ENCODE results near the gene PDCL2. TPM values are rescaled to one million over a fixed set of nuclear protein-coding genes. Genes with fewer than 3 reads are reported as not detected.

PDCL2 gene
- total RNA-seq, 1 experiment from 2014 or later = not detected

- no peaks in the 10 kb centered on the region for H3K27me3 ChIP-seq (replicated peaks; ENCODE audit: insufficient read depth, low read depth, low read length, poor library complexity)
- H3K36me3 ChIP-seq (ENCODE audit: insufficient read depth, low read length, poor library complexity, severe bottlenecking) = no peaks in the 10 kb centered on the region
- ChIA-PET CTCF (no interaction called here), POLR2A (ENCODE audit: low non-redundant PET) (no interaction called here)
- no peak overlapping the region for H3K4me3 ChIP-seq (ENCODE audit: low read depth, low read length, poor library complexity, severe bottlenecking)
- intact Hi-C loops (cut with micrococcal nuclease; ENCODE audit: unreplicated experiment) = no loop called here
- DNase-seq (ENCODE audit: low spot score) = no peak
- no peaks in the 10 kb centered on the region for H3K9me3 ChIP-seq (ENCODE audit: low read depth, low read length, poor library complexity, severe bottlenecking)
- BruUV-seq (replicated peaks) = no TSS peak
- no peak overlapping the region for H3K27ac ChIP-seq (ENCODE audit: low read depth, low read length, poor library complexity, severe bottlenecking)
- TF ChIP-seq EZH2 (IDR thresholded peaks at IDR 0.05; ENCODE audit: borderline replicate concordance, low read depth, low read length, poor library complexity, severe bottlenecking) (no peak), CTCF (conservative IDR thresholded peaks at IDR 0.05; ENCODE audit: low read depth, low read length) (no peak)
- H3K4me1 ChIP-seq (ENCODE audit: insufficient read depth, low read length, poor library complexity, severe bottlenecking) = no peaks in the 10 kb centered on the region
Observed at GRCh38 chr4:55571806-55572205, 20.2 kb downstream of the PDCL2 start.

- H3K27ac ChIP-seq (ENCODE audit: low read depth, low read length, poor library complexity, severe bottlenecking) = no peak overlapping the region
- H3K36me3 ChIP-seq (ENCODE audit: insufficient read depth, low read length, poor library complexity, severe bottlenecking) = no peaks in the 10 kb centered on the region
- no peak overlapping the region for H3K4me3 ChIP-seq (ENCODE audit: low read depth, low read length, poor library complexity, severe bottlenecking)
- H3K9me3 ChIP-seq (ENCODE audit: low read depth, low read length, poor library complexity, severe bottlenecking) = no peaks in the 10 kb centered on the region
- no TSS peak for BruUV-seq (replicated peaks)
- intact Hi-C loops (cut with micrococcal nuclease; ENCODE audit: unreplicated experiment) = no loop called here
- DNase-seq (ENCODE audit: low spot score) = no peak
- H3K27me3 ChIP-seq (replicated peaks; ENCODE audit: insufficient read depth, low read depth, low read length, poor library complexity) = no peaks in the 10 kb centered on the region
- POLR2A ChIA-PET (ENCODE audit: low non-redundant PET) = no interaction called here
- CTCF ChIA-PET = no interaction called here
- TF ChIP-seq CTCF (conservative IDR thresholded peaks at IDR 0.05; ENCODE audit: low read depth, low read length) = no peak
- no peak for TF ChIP-seq EZH2 (IDR thresholded peaks at IDR 0.05; ENCODE audit: borderline replicate concordance, low read depth, low read length, poor library complexity, severe bottlenecking)
- no peaks in the 10 kb centered on the region for H3K4me1 ChIP-seq (ENCODE audit: insufficient read depth, low read length, poor library complexity, severe bottlenecking)
Observed at GRCh38 chr4:55568905-55569504, 23.0 kb downstream of the PDCL2 start.

DNA sequence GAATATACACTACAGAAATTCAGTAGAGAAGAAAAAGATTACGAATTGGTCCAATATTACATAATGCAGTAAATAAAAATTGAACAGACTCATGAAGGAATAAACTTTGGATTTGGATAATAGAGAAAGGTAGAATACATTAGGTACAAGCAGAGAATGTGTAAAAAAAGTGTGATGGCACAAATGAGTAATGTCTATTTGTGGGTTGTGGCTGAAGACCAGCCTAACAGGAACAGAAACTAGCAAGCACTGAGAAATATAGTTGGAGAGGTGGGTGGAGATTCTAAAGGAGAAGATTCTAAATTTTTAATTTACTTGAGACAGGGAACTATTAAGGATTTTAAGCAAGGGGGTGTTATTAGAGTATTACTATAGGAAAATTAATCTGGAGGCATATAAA, 30.2 kb downstream of the PDCL2 start:
- DNase-seq (ENCODE audit: low spot score) = no peak
- Histone ChIP-seq H3K36me3 (ENCODE audit: insufficient read depth, low read length, poor library complexity, severe bottlenecking) (no peaks in the 10 kb centered on the region), H3K4me3 (ENCODE audit: low read depth, low read length, poor library complexity, severe bottlenecking) (no peak overlapping the region), H3K4me1 (ENCODE audit: insufficient read depth, low read length, poor library complexity, severe bottlenecking) (no peaks in the 10 kb centered on the region), H3K27me3 (replicated peaks; ENCODE audit: insufficient read depth, low read depth, low read length, poor library complexity) (no peaks in the 10 kb centered on the region), H3K27ac (ENCODE audit: low read depth, low read length, poor library complexity, severe bottlenecking) (no peak overlapping the region), H3K9me3 (ENCODE audit: low read depth, low read length, poor library complexity, severe bottlenecking) (no peaks in the 10 kb centered on the region)
- TF ChIP-seq EZH2 (IDR thresholded peaks at IDR 0.05; ENCODE audit: borderline replicate concordance, low read depth, low read length, poor library complexity, severe bottlenecking) (no peak), CTCF (conservative IDR thresholded peaks at IDR 0.05; ENCODE audit: low read depth, low read length) (no peak)
- BruUV-seq (replicated peaks) = no TSS peak
- POLR2A ChIA-PET (ENCODE audit: low non-redundant PET) = no interaction called here
- intact Hi-C loops (cut with micrococcal nuclease; ENCODE audit: unreplicated experiment) = no loop called here
- CTCF ChIA-PET = no interaction called here

Data from A673 (cell line).